Measurements from ENCODE around the gene TSC22D1. TPM values are rescaled to one million over a fixed set of nuclear protein-coding genes. Genes with fewer than 3 reads are reported as not detected.

Gene TSC22D1
- 149 TPM for total RNA-seq
- long read RNA-seq, full-length matches to known transcripts: 334 of 357 reads
- long read RNA-seq, partial matches to known transcripts: 4 of 357 reads
- long read RNA-seq, other reads (novel, unspliced or antisense): 19 of 357 reads

- Histone ChIP-seq H3K9me3 (no peaks in the 10 kb centered on the region), H3K27me3 (no peaks in the 10 kb centered on the region), H3K36me3 (no peaks in the 10 kb centered on the region), H3K27ac (peak within 1 kb of the TSS; percentile 95), H3K4me1 (peaks cover 18% of the 10 kb centered on the region), H3K4me3 (peak within 1 kb of the TSS; percentile 93)
- no peak for TF ChIP-seq CTCF (IDR thresholded peaks at IDR 0.05)
- intact Hi-C loops (cut with DNase I): no loop called here
- ATAC-seq (peak; percentile 0), DNase-seq (peak; percentile 79)
Observed at GRCh38 chr13:44575741-44576350, at the start of gene TSC22D1. TSS of gene TSC22D1 (minus strand) at chr13:44576330. CDS start at chr13:44576074, 256 bp downstream.

DNA sequence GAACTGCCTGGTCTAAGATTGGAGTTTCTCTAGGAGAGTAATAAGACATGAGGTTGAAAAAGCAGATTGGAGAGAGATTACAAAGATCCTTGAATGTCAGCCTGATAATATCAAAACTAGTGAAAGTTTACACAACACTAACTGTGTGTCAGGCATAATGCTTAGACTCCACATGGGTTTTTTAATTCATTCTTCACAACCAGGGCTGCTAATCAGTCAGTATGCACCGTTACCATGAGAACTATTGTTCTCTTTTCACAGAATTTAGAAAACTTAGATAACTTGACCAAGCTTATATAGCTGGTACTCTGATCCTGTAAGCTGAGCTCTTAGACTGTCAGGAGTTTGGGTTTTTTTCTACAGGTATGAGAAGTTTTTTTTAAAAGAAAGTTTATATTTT, 46.6 kb upstream of the TSC22D1 start:
- Histone ChIP-seq H3K4me3 (no peak overlapping the region), H3K27me3 (no peaks in the 10 kb centered on the region), H3K27ac (no peak overlapping the region), H3K36me3 (no peaks in the 10 kb centered on the region), H3K4me1 (no peaks in the 10 kb centered on the region), H3K9me3 (no peaks in the 10 kb centered on the region)
- TF ChIP-seq CTCF (IDR thresholded peaks at IDR 0.05): no peak
- intact Hi-C loops (cut with DNase I): no loop called here
- ATAC-seq (no peak), DNase-seq (no peak)

GRCh38 chr13:44622261-44622660, 46.1 kb upstream of the TSC22D1 start:
- DNase-seq (no peak), ATAC-seq (no peak)
- H3K27me3 ChIP-seq: no peaks in the 10 kb centered on the region
- no peak overlapping the region for H3K4me3 ChIP-seq
- intact Hi-C loops (cut with DNase I): no loop called here
- no peak for TF ChIP-seq CTCF (IDR thresholded peaks at IDR 0.05)
- H3K9me3 ChIP-seq: no peaks in the 10 kb centered on the region
- no peaks in the 10 kb centered on the region for H3K4me1 ChIP-seq
- H3K27ac ChIP-seq: no peak overlapping the region
- H3K36me3 ChIP-seq: no peaks in the 10 kb centered on the region

GRCh38 chr13:44620057-44620456, 43.9 kb upstream of the TSC22D1 start:
- intact Hi-C loops (cut with DNase I): no loop called here
- ATAC-seq (peak; percentile 45), DNase-seq (no peak)
- no peak for TF ChIP-seq CTCF (IDR thresholded peaks at IDR 0.05)
- no peak overlapping the region for H3K4me3 ChIP-seq
- no peaks in the 10 kb centered on the region for H3K36me3 ChIP-seq
- no peaks in the 10 kb centered on the region for H3K4me1 ChIP-seq
- no peaks in the 10 kb centered on the region for H3K9me3 ChIP-seq
- H3K27me3 ChIP-seq: no peaks in the 10 kb centered on the region
- no peak overlapping the region for H3K27ac ChIP-seq

DNA sequence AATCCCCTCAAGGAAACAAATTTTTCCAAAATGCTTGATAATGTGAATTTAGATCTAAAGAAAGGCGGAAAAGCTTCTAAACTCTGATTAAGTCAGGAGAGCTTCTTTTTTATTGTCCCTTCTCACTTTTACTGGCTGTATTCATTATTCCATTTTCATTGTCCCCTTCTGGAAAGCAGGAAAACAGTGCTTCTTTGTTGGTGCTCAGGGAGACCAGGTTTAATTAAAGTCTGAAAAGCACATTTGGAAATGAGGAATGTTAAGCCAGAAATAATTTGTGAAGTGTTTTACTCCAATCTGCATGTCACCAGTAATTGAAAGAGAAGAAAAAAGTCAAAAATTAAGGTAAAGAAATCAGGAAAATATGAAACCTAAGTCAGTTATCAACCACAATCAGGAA, 43.5 kb upstream of the TSC22D1 start:
- DNase-seq (no peak), ATAC-seq (no peak)
- Histone ChIP-seq H3K27me3 (no peaks in the 10 kb centered on the region), H3K36me3 (no peaks in the 10 kb centered on the region), H3K27ac (no peak overlapping the region), H3K4me3 (no peak overlapping the region), H3K4me1 (no peaks in the 10 kb centered on the region), H3K9me3 (no peaks in the 10 kb centered on the region)
- TF ChIP-seq CTCF (IDR thresholded peaks at IDR 0.05): no peak
- intact Hi-C loops (cut with DNase I): no loop called here
